Gastrocnemius medialis (tissue), 4 donors: Measurements from ENCODE around the gene PTPRQ. TPM values are rescaled to one million over a fixed set of nuclear protein-coding genes. Genes with fewer than 3 reads are reported as not detected.

Experiments
- ATAC-seq, 2 donors: fragments of 150-250 bp; one replicate each; pipeline ENCODE4 v1.9.1; 2016
- DNase-seq, 2 donors: peaks; one replicate each; pipeline ENCODE4 v3.0.0-alpha.2; 2019
- H3K27ac ChIP-seq, 4 donors: fragments of 200-600 bp; sonication (generic); 1 replicate in 1 of 4; 2 replicates in 3 of 4; pipeline ENCODE4 v1.5.1; 2016 to 2018; ENCODE audit warnings: mild to moderate bottlenecking in 2 of 4, moderate library complexity in 1 of 4
- H3K27me3 ChIP-seq, 3 donors: fragments of 200-600 bp; sonication (generic) in 2 of 3; 1 replicate in 1 of 3; 2 replicates in 2 of 3; pipeline versions ENCODE4 v1.5.1 to v1.6.0; 2016 to 2019; ENCODE audit warnings: mild to moderate bottlenecking in 1 of 3, moderate library complexity in 1 of 3
- H3K36me3 ChIP-seq, 2 donors: fragments of 200-600 bp; sonication (generic) in 1 of 2; one replicate each; pipeline ENCODE4 v1.5.1; 2017 to 2018
- H3K4me1 ChIP-seq, 2 donors: fragments of 200-600 bp; sonication (generic) in 1 of 2; one replicate each; pipeline ENCODE4 v1.5.1; 2016 to 2017; ENCODE audit warnings: mild to moderate bottlenecking in 2 of 2
- H3K4me3 ChIP-seq, 4 donors: fragments of 200-600 bp; sonication (generic) in 3 of 4; 1 replicate in 1 of 4; 2 replicates in 3 of 4; pipeline ENCODE4 v1.5.1; 2016 to 2019; ENCODE audit warnings: mild to moderate bottlenecking in 2 of 4
- H3K9me3 ChIP-seq, 3 donors: fragments of 200-600 bp; sonication (generic) in 2 of 3; 1 replicate in 1 of 3; 2 replicates in 2 of 3; pipeline ENCODE4 v1.5.1; 2016 to 2019
- CTCF ChIP-seq, 5 experiments: fragments of 450-650 bp in 3 of 5; fragments of 200-600 bp in 2 of 5; sonication (generic) in 2 of 5; IDR thresholded peaks in 4 of 5; conservative IDR thresholded peaks in 1 of 5; 1 replicate in 4 of 5; 2 replicates in 1 of 5; pipeline ENCODE4 v1.5.1; 2016 to 2019; ENCODE audit warnings: antibody characterized with exemption in 5 of 5, mild to moderate bottlenecking in 3 of 5, moderate library complexity in 3 of 5
- POLR2A ChIP-seq, 2 donors: fragments of 450-650 bp; IDR thresholded peaks; one replicate each; pipeline ENCODE4 v1.6.1; 2017; ENCODE audit warnings: antibody characterized with exemption in 2 of 2, mild to moderate bottlenecking in 2 of 2, moderate library complexity in 2 of 2
- in situ Hi-C, 4 donors: fragments of 200-750 bp; cut with MboI; loops; one replicate each; pipeline versions ENCODE4 v1.15.0 to v1.8.0; 2017; ENCODE audit warnings: low sequenced_read_pairs in 4 of 4
- intact Hi-C: fragments of 100-400 bp; cut with DNase I; formaldehyde crosslinking; loops from one replicate; pipeline ENCODE4 v1.15.1; 2023; ENCODE audit warnings: low total_unique reads
- total RNA-seq, 4 donors: library from RNA; depleted of rRNA; stranded (reverse); fragments of >200 nt; gene quantifications; one replicate each; pipeline versions ENCODE4 v1.1.0 to v1.2.3, GENCODE V29; 2016

PTPRQ gene
- total RNA-seq, 4 donors from 2014 or later: 0.02 to 0.91 (median 0.46) TPM; not detected in 1

GRCh38 chr12:80708259-80708974 is 264.4 kb downstream of the PTPRQ start:
- intact Hi-C loops (loop anchor here (2.0 kb wide), 1 partner anchor 80 kb away; no protein-coding TSS in a partner anchor), in situ Hi-C loops (loop anchor here in 1 of 4 donors (10.0 kb wide), 1 partner anchor 74 kb away; no protein-coding TSS in a partner anchor)
- no peaks in the 10 kb centered on the region for H3K27me3 ChIP-seq
- peak overlapping the region; percentile 83 to 98 (median 92) for H3K27ac ChIP-seq
- peaks cover 4 to 24% of the 10 kb centered on the region in 2 donors for H3K4me1 ChIP-seq
- TF ChIP-seq CTCF (IDR thresholded peaks at IDR 0.05 in 4 of 5, conservative IDR thresholded peaks at IDR 0.05 in 1 of 5): no peak
- H3K4me3 ChIP-seq: peak overlapping the region; percentile 59 to 91 (median 71)
- H3K36me3 ChIP-seq: peaks cover 0 to 19% of the 10 kb centered on the region in 2 donors
- DNase-seq: peak in 1 of 2 donors; percentile 35
- ATAC-seq: no peak
- no peaks in the 10 kb centered on the region for H3K9me3 ChIP-seq

GRCh38 chr12:80708975-80709328 is 264.9 kb downstream of the PTPRQ start:
- in situ Hi-C loops: loop anchor here in 1 of 4 donors (10.0 kb wide), 1 partner anchor 74 kb away; no protein-coding TSS in a partner anchor
- H3K9me3 ChIP-seq: no peaks in the 10 kb centered on the region
- no peak for DNase-seq
- no peaks in the 10 kb centered on the region for H3K27me3 ChIP-seq
- H3K4me1 ChIP-seq: peaks cover 8 to 18% of the 10 kb centered on the region in 2 donors
- TF ChIP-seq CTCF (IDR thresholded peaks at IDR 0.05 in 4 of 5, conservative IDR thresholded peaks at IDR 0.05 in 1 of 5) (no peak), POLR2A (IDR thresholded peaks at IDR 0.05) (no peak)
- ATAC-seq: no peak
- peak overlapping the region; percentile 59 to 91 (median 71) for H3K4me3 ChIP-seq
- H3K27ac ChIP-seq: peak overlapping the region; percentile 83 to 98 (median 92)
- peaks cover 0 to 19% of the 10 kb centered on the region in 2 donors for H3K36me3 ChIP-seq
- intact Hi-C loops: loop anchor here (2.0 kb wide), 1 partner anchor 80 kb away; no protein-coding TSS in a partner anchor

- Histone ChIP-seq H3K27me3 (peaks cover 0 to 4% (median 0%) of the 10 kb centered on the region in 3 donors), H3K4me3 (peak overlapping the region; percentile 59 to 91 (median 71)), H3K36me3 (peaks cover 0 to 19% of the 10 kb centered on the region in 2 donors), H3K27ac (peak overlapping the region; percentile 83 to 98 (median 92)), H3K9me3 (no peaks in the 10 kb centered on the region), H3K4me1 (peaks cover 8 to 10% of the 10 kb centered on the region in 2 donors)
- peak; percentile 20 to 55 for ATAC-seq
- TF ChIP-seq CTCF (IDR thresholded peaks at IDR 0.05 in 4 of 5, conservative IDR thresholded peaks at IDR 0.05 in 1 of 5) (peak; percentile 78 to 87 (median 81)), POLR2A (IDR thresholded peaks at IDR 0.05) (peak; percentile 6 to 20)
- peak; percentile 38 to 70 for DNase-seq
- intact Hi-C loops (loop anchor here (2.0 to 5.0 kb wide), 5 partner anchors 33 to 237 kb away; no protein-coding TSS in a partner anchor), in situ Hi-C loops (loop anchor here in 1 of 4 donors (10.0 kb wide), 1 partner anchor 75 kb away; no protein-coding TSS in a partner anchor)
Measured at GRCh38 chr12:80709811-80710726, 266.0 kb downstream of the PTPRQ start.

- ATAC-seq (peak in 1 of 2 donors; percentile 13), DNase-seq (no peak)
- H3K27me3 ChIP-seq: peaks cover 0 to 4% (median 2%) of the 10 kb centered on the region in 3 donors
- peaks cover 0 to 19% of the 10 kb centered on the region in 2 donors for H3K36me3 ChIP-seq
- in situ Hi-C loops (no loop called here), intact Hi-C loops (loop anchor here (2.0 to 5.0 kb wide), 4 partner anchors 34 to 238 kb away; no protein-coding TSS in a partner anchor)
- peaks cover 8 to 10% of the 10 kb centered on the region in 2 donors for H3K4me1 ChIP-seq
- no peaks in the 10 kb centered on the region for H3K9me3 ChIP-seq
- peak overlapping the region; percentile 83 to 98 (median 92) for H3K27ac ChIP-seq
- peak overlapping the region in 3 of 4 donors; percentile 70 to 91 (median 72) for H3K4me3 ChIP-seq
- no peak for TF ChIP-seq POLR2A (IDR thresholded peaks at IDR 0.05)
- TF ChIP-seq CTCF (IDR thresholded peaks at IDR 0.05 in 4 of 5, conservative IDR thresholded peaks at IDR 0.05 in 1 of 5): no peak
Measured at GRCh38 chr12:80710727-80711449, 266.9 kb downstream of the PTPRQ start.
